NCI-H226 (cell line): Measurements from ENCODE around the gene ZFP1.
"Not testable (repeated sequence)": the region's sequence is repeated elsewhere in the genome, so short reads cannot be mapped to it uniquely, and the experiment has no call there.

Experiments used
- DNase-seq: peaks from one replicate; pipeline ENCODE4 v3.0.0-alpha.2; 2015

Gene ZFP1

GRCh38 chr16:75160386-75160785 is 12.1 kb downstream of the ZFP1 start:
- DNase-seq = no peak

GRCh38 chr16:75169899-75170405 is 21.6 kb downstream of the ZFP1 start:
- no peak for DNase-seq

GRCh38 chr16:75172578-75172977 is 24.3 kb downstream of the ZFP1 start:
- no peak for DNase-seq

- no peak for DNase-seq
These were observed 26.8 kb downstream of the ZFP1 start for GRCh38 chr16:75175074-75175473.

DNA sequence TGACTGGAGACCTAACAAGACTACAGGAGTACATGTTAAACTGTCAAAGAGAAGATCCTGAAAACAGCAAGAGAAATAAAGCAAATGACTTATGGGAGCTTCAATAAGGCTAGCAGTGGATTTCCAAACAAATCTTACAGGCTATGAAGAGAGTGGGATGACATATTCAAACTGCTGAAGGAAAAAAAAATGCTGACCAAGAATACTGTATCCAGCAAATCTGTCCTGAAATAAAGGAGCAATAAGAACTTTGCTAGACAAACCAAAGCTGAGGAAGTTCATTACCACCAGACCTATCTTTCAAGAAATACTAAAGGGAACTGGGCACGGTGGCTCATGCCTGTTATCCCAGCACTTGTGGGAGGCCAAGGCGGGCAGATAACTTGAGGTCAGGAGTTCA is 28.6 kb downstream of the ZFP1 start:
- no peak for DNase-seq

GRCh38 chr16:75179208-75179607 is 30.9 kb downstream of the ZFP1 start:
- no peak for DNase-seq

GRCh38 chr16:75181630-75182029 is 33.3 kb downstream of the ZFP1 start:
- no peak for DNase-seq

DNA sequence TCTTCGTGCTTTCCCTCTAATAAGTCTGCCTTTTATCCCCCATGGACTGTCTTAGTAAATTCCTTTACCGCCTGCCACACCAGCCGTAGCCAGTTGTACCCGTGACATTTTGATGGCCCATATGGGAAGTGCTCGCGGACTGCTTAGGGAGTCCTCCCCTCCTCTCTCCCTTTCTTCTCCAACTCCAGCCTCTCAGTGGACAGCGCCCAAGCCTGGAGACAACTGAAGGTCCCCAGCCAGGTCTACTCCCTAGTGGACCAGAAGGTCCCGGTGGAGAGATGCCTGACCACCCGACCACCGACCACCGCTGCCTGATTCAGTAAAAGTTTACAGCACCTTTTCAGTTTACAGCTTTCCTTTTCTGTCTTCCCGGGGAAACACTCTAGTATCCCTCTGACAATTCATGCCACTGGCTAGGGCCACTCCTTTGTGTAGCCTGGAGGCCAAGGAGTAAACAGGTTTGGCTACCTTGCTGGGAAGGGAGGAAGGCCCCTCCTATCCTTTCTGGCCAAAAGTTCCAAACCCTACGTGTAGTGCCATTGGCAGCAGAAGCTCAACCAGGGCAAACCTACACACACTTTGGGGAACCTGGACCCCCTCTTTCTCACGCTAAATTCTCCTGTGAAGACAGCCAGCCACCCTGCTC is 40.6 kb downstream of the ZFP1 start:
- DNase-seq = no peak

DNA sequence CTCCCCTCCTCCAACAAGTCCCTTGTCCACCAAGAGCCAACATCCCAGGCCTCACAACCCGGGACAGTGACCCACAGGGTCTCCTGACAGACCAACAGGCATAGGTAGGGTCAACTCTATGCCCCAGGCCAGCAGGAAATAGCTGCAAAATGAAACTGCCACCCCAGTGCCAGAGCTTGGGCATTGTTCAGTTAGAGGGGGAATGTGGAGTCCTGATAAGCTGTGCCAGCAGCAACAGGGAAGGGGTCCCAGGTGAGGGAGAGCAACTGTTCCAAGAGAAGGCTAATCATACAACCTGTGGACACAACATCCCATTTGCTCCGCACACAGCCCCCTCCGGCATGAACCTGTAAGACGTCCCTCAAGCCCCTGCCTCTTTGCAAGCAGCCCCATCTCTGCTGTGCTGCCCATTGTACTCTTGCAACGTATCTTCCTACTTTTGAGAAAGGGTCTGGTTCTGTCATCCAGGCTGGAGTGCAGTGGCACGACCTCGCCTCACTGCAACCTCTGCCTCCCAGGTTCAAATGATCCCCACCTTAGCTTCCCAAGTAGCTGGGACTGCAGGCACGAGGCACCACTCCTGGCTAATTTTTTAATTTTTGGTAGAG is 41.4 kb downstream of the ZFP1 start:
- no peak for DNase-seq

- DNase-seq = no peak
These were observed 44.4 kb downstream of the ZFP1 start for GRCh38 chr16:75192606-75193264.

DNA sequence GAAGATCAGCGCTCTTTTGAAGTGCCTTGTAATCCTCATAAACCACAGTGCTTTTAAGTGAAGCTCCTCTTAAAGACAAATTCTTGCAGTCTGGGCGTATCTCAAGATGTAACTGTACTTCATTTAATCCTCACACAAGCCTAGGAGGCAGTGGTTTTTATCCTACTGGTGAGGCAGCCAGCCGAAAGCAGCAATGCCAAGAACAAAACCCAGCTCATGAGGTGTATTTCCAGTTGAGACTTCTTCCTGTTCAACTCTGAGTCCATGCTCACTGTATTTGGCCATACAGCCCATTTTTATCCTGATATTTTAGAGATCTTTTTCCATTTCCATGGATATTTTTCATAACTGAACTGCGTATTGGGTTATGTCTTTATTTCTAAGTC is 44.9 kb downstream of the ZFP1 start:
- DNase-seq = no peak

DNA sequence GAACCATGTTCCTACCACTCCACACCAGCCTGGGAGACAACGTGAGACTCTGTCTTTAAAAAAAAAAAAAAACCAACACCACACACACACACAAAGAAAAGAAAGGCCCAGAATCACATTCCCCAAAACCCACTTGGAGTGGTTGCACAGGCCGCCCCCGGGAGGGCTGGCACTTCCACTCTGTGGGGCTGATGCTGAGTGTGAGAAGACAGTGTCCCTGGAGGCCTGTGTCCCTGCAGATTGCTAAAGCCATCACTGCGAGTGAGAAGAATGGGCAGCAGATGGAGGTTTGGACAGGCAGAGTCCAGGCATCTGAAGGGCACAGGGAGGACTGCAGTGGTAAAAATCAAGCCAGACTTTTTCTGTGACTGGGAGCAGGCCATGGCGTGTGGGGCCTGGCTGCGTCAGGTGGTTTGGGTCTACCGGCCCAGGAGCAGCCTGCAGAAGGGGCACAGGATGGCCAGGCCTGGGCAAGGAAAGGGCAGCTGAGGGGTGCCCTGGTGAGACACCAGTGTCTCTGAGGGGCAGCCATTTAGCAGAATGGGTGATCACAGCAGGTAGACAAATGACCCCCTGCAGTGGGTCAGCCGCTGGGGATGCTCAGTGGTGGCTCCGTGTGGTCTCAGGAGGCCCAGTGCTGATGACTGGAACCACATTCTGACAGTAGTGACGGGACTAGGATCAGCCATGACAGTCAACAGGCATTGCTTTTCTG is 45.6 kb downstream of the ZFP1 start:
- DNase-seq = no peak

DNA sequence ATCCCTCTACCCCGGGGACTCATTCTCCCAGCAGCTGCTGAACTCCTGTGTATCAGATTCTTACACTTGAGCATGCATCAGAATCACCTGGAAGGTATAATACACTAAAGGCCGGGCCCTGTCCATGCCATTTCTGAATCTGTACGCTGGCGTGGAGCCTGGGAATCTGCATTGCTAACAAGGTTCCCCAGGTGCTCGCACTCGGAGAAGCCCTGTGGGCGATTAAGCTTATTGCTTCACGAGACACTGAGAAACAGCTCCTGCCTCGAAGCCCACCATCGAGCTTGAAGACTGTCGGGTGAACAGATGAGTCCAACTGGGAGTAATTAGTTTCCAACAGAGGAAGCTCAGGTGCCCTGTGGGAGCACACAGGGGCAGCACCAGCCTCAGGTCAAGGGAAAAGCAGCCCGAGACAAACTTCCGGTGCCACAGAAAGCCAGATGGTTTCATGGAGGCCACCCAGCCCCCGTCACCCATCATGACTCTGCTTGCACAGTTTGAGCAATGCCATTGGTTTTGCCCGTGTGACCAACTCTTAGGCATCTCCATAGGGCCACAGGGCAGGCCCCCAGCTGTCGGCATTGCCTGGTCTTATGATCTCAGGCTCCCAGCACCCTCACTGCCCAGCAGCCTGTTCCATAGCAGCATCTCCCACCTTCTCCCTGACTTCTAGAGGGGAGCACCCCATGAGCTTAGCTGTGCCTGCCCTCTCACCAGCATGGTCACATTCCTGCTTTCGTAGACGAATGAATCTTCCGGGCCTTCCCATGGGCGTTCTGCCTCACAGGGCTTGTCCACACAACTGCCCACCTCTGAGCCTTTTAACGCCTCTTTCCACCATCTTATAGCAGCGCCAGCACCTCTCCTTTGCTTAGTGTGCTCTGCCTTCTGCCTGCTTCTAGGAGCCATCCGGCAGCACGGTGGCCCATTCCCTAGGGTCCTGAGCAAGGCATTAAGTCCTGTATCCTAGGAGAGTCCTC is 47.8 kb downstream of the ZFP1 start:
- no peak for DNase-seq

DNA sequence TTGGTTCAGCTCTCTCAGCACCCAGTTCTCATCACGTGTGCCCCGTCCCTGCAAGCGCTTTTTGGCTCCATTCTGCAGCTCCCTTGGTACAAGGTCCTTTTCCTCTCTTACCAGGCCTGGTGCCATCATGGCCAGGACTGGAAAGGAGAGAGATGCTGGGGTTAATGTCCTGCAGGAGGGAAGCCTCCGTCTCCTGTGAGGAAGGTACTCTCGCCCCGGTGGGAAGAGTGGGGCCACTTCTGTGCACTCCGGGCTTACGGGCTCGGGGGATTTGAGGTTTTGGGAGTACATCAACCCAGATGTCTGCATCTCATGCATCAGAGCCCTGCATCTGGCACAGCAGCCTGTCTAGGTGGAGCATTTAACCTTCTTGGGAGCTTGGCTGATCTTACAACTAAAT is 48.5 kb downstream of the ZFP1 start:
- DNase-seq = no peak

GRCh38 chr16:75197522-75198134 is 49.3 kb downstream of the ZFP1 start:
- peak; percentile 25 for DNase-seq

DNA sequence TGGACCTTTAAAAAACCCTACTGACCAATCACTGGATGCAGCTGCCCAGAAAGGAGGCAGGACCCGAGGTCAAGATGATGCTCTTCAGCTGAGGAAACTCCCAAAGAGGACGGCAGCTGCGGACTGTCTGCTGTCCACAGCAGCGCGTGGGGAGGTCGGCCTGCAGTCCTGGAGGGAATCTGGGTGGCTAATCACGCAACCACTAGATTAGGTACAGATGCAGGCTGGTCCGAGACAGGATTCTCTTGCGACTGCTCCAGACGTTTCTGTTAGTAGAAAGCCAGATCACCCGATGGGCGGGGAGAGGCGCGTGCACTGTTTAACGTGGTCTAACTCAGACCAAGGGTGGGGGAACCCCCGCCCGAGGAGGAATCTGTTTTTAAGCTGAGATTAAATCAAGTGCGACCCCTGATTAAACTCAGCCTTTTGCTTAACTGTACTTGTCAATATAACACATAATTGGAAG is 49.8 kb downstream of the ZFP1 start:
- no peak for DNase-seq

GRCh38 chr16:75202069-75202590 is 53.8 kb downstream of the ZFP1 start:
- no peak for DNase-seq

GRCh38 chr16:75203096-75203495 is 54.8 kb downstream of the ZFP1 start:
- no peak for DNase-seq

- no peak for DNase-seq
These were observed 55.5 kb downstream of the ZFP1 start for GRCh38 chr16:75203667-75204409.

DNA sequence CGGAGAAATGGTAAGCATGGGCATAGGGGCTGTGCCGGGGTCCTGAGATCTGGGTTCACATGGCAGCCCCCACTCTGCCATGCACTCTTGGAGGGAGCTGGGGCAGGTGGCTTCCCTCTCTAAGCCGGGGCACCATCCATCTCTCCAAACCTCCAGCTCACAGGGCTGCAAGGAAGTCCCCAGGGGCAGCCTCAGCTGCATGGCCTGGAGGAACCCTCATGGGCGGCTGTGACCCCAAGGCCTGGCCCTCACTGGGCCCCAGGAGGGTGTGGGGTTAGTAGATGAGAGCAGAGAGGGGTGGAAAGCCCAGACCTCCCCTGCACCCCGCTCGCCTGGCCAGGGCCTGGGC is 56.1 kb downstream of the ZFP1 start:
- DNase-seq = no peak

DNA sequence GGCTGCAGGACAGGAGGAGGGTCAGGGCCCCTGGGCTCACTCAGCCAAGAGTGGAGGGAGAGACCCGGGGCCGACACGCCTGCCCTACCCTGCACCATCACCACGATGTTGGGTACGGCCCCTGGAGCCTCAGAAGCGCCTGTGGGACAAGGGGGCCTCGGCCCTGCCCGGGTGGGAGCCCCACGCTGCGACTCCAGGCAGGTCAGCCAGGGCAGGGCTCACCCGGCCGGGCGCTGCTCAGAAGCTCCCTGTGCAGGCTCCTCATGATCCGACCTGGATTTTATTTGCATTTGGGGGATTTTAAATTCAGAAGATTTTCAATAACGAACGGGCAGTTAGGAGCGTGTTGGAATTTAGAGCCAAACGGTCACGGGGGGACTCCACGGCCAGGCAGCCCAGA is 56.6 kb downstream of the ZFP1 start:
- not testable (repeated sequence) for DNase-seq
